NCI-H1694 (cell line): ENCODE measurements around the gene DPH3.
"Not testable (repeated sequence)": the region's sequence is repeated elsewhere in the genome, so short reads cannot be mapped to it uniquely, and the experiment has no call there.

Experiments
- DNase-seq: peaks from one replicate; lab custom pipeline; 2025; lab: John Stamatoyannopoulos, UW

The DPH3 gene

DNA sequence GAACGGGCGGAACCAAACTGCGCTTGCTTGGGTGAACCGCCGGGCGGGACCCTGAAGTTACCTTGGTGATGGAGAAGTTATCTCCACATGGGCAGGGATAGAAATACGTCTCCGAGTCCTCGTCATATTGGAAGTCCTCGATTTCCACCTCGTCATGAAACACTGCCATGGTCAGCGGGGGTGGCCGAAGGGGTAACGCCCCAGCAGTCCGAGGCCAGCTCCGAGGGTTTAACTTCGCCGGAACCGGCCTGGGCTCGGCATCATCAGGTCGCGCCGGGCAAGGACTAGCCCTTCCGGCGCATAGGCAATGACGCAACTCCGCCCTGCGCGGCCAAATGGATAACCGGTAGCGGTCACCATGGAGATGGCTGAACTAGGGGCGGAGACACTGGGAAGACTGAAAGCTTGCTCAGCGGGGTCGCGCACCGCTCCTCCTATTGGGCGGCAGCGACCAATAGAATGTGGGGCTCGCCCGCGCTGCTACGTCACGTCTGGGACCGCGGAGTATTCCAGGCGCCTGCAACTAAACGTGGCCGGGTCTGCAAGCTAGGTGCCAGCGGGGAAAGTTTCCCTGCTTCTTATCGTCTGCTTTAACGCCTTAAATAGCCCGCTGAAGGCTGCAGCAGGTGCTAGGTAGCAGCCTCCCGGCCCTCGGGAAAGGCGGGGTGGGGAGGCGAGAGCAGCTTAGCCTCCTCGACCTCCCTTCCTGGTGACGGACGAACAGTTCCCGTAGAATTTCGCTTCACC, at the start of gene DPH3, which contains the start of gene OXNAD1:
Gene DPH3 (minus strand): TSS at position 236 of the 747 bp plus-strand sequence. CDS start 67 bp downstream, at position 169.
Gene OXNAD1 (plus strand): TSS at position 505 of the 747 bp plus-strand sequence. CDS start 5,741 bp downstream, outside the sequence.
- DNase-seq = peak; percentile 97

DNA sequence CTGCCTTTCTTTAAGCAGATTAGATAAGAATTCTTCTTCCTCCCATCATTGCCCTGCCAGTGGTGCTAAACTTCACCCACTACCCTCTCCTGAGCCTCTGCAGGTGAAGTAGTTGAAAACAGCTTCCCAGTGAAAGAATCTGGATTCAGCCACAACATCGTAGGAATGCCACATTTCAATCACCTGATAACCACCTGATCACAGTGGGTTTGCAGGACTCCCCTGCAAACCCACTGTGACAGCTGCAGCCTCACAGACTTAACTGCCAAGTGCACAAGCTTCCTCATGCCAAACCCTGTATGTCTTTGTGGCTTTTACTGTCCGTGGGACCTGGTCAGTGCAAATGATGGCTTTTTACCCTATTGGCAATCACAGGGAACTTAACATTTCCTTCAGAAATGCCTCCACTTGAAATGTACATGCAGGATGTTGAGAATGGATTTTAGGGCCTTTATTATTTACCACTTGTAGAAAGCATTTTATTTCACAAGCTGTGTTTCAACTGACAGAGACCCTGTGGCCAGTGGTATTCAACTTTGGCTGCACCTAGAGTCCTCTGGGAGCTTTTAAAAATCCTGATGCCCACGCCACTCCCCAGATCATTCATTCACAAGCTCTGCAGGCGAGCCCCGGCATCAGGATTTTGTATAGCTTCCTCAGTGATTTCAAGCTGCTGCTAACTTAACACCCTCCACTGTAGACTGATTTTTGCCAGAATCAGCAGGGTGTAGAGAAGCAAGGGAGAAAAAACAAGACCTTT, 49.3 kb upstream of the DPH3 start:
- no peak for DNase-seq

DNA sequence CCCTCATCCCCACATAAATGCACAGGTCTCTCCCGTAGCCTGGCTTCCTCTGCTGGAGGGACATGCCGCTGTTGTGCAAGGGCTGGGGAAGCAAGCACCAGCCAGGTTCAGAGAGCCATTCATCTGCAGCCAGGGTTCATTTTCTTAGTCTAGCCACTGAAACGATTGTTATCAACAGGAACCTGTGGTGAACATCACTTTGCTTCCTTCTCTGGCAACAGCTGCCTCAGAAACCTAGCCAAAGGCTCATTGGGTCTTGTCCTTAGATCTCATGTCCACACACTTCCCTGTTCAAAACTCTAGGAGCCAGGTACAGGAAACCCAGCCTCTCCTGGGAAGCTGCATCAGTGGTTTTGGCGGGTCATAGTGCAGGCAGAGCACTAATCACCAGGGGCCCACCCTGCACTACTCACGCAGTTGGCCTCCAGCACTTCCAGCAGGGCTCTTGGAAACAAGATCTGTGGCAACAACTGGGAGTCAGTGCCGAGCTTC, 47.3 kb upstream of the DPH3 start:
- no peak for DNase-seq

DNA sequence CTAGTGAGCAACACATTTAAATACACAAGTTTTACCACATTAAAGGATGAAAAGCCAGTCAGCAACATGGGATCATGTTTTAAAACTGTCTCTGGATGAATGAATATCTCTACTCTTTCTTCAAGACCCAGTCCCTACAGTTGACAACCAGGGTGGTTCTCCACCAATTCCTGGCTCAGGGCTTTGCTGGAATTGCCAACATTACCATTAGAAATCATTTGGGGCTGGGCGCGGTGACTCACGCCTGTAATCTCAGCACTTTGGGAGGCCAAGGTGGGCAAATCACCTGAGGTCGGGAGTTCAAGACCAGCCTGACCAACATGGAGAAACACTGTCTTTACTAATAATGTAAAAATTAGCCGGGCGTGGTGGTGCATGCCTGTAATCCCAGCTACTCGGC, 45.7 kb upstream of the DPH3 start:
- DNase-seq = not testable (repeated sequence)

DNA sequence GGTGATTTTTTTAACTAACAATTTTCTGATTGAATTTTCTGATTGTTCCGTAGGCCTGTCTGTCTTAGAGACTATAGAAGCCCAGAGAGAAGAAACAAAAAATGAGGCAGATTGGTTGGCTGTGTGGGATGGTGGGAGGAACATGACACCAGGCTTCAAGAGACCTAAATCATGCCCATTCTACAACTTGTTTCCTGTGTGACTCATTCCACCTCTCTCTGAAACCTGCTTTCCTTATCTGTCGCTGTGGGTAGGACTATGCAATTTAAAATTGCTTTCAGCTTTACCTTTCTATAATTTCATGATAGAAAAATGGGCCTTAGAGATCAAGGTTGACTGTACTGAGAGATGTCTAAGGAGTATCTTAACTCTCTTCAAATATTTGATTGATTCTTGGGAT, 44.8 kb upstream of the DPH3 start:
- no peak for DNase-seq

DNA sequence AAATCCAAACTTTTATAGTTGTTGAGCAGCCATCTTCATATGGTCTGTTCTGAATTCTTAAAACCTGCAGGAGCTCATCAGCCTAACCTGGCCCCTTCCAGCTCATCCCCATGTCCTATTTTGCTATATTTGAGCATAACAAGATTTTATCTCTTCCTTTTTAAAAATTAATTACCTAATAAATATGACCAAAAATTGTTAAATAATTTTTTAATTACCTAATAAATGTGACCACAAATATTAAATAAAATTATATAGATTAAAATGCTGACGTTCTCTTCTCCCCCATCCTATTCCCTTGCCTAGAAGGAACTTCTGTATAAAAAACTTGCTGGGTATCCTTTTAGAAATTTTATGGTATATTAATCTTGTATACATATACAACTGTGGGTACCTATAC, 44.0 kb upstream of the DPH3 start:
- no peak for DNase-seq

DNA sequence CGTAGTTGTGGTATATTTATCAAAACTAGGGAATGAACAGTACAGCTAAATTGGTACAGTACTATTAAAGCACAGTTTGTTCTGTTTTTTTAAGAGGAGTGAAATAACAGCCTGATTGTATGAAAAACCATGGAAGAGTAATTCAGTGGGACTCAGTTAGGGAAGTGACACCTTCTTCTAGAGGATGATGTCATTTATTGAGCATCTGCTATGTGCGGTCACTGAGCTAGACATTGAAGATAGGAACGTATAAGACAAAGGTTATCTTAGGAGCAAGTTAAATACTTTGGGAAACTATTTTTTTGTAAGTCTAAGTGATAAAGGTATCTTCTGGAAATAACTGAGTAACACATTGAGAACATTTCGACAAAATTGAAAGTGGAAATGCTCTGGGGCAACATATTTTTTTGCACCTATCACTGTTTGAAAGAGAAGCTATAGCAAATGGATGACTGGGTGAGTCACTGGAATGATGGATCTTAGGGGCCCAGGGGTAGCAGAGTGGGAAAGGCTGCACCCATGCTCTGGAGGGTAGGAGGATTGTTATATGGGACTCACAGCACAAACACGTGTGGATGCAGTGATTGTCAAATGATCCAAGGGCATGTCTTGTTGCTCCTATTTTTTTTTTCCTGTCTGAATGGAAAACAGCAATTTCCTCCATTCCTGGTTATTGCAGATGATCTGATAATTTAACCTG, 43.2 kb upstream of the DPH3 start:
- DNase-seq = no peak

DNA sequence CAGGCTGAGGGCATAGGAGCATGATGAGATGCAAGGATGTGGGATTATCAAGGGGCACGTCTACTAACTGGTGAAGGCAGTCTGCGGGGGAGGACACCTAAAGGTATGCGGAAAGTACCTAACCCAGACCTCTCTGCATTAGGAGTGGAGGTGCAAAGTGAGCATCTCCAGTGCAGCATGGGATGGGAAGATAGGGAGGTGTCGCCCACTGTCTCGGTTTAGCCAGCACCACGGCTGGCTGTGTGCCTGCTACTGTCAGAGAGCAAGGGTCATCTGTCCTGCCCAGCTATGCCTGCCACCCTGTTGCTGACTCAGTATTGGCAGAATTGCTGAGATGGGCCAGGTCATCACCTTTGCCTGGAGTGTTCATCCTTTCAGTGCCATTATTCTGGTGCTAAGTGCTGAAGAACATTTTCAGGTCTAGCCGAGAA, 40.4 kb upstream of the DPH3 start:
- DNase-seq = no peak

DNA sequence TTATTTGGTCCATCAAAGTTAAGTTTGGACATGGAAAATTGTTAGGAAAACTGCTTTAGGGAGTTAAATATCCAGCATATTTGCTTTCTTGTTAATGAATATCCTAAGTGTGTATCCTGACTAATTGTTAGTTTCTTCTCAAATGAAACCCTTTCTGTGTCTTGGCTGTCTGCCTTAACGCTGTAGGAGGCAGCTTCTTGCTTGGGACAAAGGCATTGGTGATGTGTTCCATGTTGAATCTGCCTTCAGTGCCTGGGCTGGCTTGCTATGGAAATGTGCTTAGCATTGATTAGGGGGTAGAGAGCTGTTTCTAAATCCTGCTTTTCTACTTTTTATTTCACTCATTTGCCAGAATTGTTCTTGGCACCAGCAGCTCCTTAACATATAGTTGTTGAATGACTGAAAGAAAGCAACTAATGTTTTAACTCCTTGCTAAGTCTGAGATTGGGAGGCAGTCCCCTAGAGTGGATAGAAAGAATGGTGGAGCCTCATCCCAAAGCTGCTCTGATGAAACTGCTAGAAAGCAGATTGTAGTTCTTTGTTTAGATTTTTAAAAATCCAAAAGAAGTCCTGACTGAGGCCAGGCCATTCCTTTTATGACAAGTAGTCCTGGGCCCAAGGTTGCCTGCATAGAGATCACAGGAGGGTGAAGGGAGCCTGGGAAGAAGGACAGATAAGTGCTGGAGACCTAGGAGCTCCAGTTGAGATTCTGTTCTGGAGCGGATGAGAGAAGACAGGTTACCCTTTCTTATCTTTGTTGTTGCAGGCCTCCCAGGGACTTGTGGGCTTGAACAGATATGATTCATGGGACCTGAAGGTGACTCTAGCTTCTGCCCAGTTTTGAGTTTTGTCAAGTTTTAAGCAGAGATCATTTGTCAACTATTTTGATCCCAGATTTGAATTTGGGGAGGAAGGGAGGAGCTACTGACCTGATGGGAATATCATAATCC, 39.6 kb upstream of the DPH3 start:
- no peak for DNase-seq

DNA sequence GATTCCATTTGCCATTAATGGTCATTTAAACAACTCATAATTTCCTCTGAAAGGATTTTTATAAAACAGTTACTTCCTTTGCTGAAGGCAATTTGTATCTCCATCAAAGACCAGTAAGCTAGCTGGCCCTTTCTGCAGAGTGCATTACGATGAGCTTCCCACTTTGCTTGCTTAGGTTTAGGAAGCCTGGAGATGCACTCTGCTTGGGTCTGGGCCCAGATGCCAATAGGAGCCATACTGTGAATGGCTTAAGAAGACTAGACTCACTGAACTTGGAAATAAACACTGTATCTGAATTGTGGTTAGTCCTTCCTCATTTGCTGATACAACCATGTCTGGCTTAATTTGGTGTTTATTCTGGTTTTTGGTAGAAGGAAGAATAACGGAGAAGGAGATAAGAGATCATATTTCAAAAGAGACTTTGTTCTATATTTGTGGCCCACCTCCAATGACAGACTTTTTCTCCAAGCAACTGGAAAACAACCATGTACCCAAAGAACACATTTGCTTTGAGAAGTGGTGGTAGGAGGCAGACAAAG, 38.4 kb upstream of the DPH3 start:
- DNase-seq = no peak

DNA sequence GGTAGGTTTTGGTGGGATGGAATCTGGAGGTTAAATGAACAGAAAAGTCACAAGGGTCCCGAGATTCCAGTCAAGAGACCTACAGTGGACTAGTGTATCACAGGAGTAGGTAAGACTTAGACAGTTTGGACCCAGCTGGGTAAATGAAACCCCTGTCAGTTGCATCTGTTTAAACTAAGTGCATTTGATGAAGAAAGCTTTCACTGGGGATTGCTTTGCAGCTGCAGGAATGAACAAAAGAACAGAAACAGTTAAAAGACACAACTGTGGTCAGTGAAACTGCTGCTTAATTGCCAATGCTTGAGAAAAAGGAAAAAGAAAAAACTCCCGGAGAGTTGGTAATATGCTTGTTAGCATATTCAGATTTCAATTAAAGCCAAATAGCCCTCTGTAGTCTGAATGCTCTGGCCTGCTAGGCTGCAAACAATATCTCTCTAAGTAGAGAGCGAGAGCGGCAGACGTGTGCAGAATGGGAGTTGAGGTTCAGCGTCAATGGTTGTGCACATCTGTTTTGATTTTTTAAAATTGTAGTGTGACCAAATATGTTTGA, 37.4 kb upstream of the DPH3 start:
- DNase-seq = no peak

DNA sequence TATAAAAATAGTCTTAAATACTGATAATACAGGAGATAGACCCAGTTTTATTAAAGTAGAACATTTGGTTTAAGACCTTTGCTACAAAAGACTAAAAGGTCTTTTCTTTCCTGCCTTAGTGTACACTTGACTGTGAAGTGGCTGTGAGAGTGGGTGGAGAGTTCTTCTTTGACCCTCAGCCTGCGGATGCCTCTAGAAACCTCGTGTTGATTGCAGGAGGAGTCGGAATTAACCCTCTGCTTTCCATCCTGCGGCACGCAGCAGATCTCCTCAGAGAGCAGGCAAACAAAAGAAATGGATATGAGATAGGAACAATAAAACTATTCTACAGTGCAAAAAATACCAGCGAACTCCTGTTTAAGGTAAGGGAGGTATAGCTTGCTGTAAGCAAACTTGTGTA, 36.8 kb upstream of the DPH3 start:
- DNase-seq = no peak

DNA sequence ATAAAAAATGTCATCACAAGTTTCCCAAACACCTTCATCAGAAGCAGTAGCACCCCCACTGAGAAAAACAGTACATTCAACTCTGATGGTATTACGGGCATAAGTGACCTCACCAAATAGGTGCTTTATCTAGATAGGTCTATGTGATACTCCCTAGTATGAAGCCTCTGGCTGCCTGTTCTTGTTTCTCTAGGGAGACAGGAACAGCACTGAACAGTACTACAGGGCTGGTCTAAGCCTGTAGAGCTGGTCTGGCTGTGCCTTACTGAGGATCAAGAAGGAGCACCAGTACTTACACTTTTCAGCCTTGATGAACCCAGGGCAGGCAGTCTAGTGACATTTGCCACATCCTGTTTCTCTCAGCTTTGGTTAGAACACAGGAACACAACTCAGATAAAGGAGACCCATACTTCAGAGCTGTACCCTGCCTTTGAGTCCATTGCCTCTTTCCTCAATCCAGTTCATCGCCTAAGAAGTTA, 36.2 kb upstream of the DPH3 start:
- DNase-seq = no peak

DNA sequence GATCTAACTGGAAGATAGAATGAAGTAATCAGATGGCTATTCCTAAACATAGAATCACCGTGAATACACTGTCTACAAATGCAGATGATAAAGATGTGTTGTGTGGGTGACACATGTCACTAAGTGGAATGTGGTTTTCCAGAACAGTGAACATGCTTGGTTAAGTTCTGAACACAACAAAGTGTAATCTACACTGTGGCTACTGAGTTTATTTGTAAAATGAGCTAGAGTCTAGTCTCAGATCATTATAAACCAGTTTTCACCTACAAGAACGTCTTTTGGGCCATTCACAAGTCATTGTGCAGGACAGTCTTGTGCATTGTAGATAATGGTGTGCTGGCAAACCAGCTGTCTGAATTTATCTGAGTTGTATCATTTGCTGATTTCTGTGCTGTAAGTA, 35.6 kb upstream of the DPH3 start:
- no peak for DNase-seq

DNA sequence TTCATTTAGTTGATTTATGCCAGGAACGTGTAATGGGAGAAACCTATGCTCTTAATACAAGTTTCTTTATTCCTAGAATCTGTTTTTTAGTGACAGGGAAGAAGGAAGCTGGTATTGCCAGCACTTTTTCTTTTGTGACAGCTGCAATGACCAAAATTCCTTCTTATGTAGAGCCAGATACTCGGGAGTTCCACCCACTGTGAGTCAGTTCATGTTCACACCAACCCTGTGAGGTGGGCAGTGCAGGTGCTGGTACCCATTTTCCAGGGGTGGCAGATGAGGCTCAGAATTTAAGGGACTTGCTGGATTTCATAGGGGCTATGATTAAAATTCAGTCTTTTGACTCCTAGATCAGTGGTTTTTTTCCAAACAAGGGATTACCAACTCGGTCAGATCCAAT, 35.0 kb upstream of the DPH3 start:
- no peak for DNase-seq

DNA sequence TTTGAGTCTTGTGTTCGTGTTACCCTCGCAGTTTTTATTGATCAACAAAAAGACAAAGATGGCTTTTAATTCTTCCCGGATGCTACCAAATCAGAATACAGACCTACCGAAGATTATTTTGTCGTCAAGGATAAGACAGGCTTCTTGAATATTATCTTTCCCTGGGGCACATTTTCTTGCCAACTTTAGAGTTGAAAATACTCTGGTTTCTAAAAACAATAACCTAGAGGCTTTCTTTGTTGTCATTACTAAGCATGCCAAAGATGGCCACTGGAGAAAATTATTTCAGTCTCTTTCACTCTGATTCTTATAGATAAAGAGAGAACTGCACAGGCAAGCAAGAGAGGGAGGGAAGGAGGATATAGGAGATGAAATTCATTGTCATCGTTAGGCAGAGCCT, 34.1 kb upstream of the DPH3 start:
- no peak for DNase-seq

DNA sequence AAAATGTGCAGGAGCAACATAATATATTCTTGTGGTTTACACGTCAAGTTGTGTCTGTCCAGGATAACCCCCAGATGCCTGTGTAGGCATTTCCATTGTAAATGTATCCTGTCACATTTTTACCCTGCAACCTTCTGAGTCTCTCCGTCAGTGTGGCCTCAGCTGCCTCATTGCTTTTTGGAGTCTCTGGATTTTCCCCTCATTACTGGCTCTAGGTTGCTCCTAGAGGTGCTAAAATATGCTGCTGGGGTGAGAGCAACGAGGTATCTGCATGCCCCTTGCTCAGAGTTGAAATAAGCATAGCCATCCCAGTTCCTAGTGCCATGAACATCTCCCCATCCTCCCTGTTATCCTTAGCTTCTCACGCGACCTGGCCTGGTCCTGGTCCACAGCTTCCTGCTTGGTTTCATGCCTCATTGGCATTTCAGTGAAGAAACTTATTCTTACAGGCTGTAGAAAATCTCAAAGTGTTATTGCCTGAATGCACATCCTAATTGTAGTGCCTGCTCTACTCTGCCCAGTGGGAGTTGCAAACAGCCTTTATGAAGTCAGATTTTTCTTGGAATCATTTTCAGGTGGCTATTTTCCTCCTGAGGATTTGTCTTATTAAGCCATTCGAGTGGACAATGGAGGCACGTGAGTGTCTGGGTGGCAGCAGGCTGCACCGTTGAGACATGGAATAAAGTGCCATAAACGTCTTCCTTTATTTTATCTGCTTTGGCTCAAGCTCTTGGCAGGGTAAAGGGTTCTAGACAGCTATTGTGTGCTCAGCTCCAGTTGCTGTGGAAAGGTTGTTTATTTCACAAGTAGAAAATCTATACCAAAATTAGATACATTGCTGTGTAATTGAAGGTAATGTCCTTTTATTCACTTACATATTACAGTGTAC, 33.5 kb upstream of the DPH3 start:
- DNase-seq = no peak

DNA sequence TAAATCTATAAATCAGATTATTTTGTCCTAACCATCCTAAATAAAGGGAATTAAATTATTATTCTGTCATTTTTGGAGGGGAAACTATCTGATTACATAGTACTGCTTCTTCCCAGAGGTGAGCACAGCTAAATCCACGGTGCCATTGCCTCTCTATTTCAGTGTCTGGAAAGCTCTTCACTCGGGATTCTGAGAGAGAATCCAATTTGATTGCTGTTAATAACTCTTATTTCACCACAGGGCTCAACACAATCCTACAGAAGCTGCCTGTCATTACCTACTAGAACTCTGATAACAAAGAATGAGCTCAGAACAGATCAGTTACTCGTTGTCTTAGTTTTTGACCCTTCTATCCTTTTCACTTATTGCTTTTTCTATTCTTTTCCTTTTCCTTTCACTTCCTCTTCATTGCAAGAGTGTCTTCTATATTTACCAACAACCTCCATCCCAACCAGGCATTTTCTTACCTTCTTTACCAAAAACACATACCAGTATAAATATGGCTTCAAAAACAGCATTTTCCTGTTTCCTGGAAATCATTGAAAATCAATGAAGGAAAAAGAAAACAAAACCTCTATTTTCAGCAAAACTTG, 30.7 kb upstream of the DPH3 start:
- DNase-seq = no peak

DNA sequence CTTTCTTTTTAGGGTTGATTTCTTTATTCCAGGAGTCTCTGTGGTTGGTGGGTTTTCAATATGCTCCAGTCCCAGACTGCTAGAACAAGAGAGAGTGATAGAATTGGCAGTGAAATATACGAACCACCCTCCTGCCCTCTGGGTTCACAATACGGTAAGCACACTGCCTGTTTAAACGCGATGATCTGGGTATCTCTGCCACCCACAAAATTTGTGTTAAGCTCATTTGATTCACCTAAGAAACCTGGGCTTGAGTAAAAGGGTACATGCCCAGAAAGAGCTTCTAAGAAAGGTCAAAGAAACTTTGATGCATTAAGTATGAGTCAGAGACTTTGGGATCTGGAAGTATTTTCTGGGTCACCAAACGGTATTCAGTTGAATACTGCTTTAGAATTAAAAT, 30.1 kb upstream of the DPH3 start:
- DNase-seq = no peak
